Left ventricle myocardium inferior (tissue), 1 donor: ENCODE measurements around the gene DTYMK. TPM values are rescaled to one million over a fixed set of nuclear protein-coding genes. Genes with fewer than 3 reads are reported as not detected.

Experiments
- DNase-seq: peaks from one replicate; pipeline ENCODE4 v3.0.0-alpha.2; 2020
- H3K27ac ChIP-seq: fragments of 200-600 bp; replicated peaks from 2 replicates; pipeline ENCODE4 v1.8.0; 2021
- H3K27me3 ChIP-seq: fragments of 200-600 bp; 2 replicates; pipeline ENCODE4 v1.8.0; 2021; ENCODE audit warnings: low read depth
- H3K36me3 ChIP-seq: fragments of 200-600 bp; 2 replicates; pipeline ENCODE4 v1.8.0; 2021
- H3K4me1 ChIP-seq: fragments of 200-600 bp; 2 replicates; pipeline ENCODE4 v1.8.0; 2021
- H3K4me3 ChIP-seq: fragments of 200-600 bp; 2 replicates; pipeline ENCODE4 v1.8.0; 2021; ENCODE audit warnings: mild to moderate bottlenecking, moderate library complexity
- H3K9me3 ChIP-seq: fragments of 200-600 bp; replicated peaks from 2 replicates; pipeline ENCODE4 v1.8.0; 2021
- intact Hi-C: fragments of 100-400 bp; cut with micrococcal nuclease; formaldehyde crosslinking; loops from one replicate; pipeline ENCODE4 v1.11.0; 2022
- total RNA-seq: library from RNA; stranded (reverse); fragmentation: NEBNext Ultra II Directional; extraction: Animal tissue kit (Norgen Biotek cat#: 25700); gene quantifications from one replicate; pipeline ENCODE4 v1.2.1, GENCODE V29; 2021
- TF ChIP-seq, protein P1 (sequence below): fragments of 200-600 bp; IDR thresholded peaks from 2 replicates; pipeline ENCODE4 v1.8.0; 2021; ENCODE audit warnings: antibody characterized with exemption, mild to moderate bottlenecking, borderline replicate concordance
- donor health status: DM: no; HTN: yes; CAD: no; lungs with severe emphysema.

Gene DTYMK
- total RNA-seq, 1 donor from 2014 or later, result 10.6 TPM

DNA sequence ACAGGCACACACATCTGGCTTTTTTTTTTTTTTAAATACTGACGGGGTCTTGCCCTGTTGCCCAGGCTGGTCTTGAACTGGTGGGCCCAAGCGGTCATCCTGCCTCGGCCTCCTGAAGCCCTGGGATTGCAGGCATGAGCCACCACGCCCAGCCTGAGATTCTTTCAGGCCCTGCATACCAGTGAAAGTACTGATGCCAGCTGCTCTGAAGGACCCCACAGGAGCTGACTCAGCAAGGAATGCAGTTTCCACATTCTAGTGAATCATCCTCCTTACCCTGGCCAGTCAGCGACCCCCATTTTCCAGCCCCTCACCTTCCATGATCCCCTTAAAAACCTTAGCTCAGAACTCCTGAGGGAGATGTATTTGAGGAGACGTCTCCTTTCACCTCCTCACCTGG, 5.8 kb upstream of the DTYMK start:
- Histone ChIP-seq H3K4me3 (no peak overlapping the region), H3K9me3 (no peaks in the 10 kb centered on the region), H3K4me1 (peaks cover 22% of the 10 kb centered on the region), H3K27me3 (no peaks in the 10 kb centered on the region), H3K36me3 (peaks cover 45% of the 10 kb centered on the region), H3K27ac (no peak overlapping the region)
- TF ChIP-seq, protein P1, sequence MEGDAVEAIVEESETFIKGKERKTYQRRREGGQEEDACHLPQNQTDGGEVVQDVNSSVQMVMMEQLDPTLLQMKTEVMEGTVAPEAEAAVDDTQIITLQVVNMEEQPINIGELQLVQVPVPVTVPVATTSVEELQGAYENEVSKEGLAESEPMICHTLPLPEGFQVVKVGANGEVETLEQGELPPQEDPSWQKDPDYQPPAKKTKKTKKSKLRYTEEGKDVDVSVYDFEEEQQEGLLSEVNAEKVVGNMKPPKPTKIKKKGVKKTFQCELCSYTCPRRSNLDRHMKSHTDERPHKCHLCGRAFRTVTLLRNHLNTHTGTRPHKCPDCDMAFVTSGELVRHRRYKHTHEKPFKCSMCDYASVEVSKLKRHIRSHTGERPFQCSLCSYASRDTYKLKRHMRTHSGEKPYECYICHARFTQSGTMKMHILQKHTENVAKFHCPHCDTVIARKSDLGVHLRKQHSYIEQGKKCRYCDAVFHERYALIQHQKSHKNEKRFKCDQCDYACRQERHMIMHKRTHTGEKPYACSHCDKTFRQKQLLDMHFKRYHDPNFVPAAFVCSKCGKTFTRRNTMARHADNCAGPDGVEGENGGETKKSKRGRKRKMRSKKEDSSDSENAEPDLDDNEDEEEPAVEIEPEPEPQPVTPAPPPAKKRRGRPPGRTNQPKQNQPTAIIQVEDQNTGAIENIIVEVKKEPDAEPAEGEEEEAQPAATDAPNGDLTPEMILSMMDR, result no peak
- intact Hi-C loops, result no loop called here
- DNase-seq, result no peak

DNA sequence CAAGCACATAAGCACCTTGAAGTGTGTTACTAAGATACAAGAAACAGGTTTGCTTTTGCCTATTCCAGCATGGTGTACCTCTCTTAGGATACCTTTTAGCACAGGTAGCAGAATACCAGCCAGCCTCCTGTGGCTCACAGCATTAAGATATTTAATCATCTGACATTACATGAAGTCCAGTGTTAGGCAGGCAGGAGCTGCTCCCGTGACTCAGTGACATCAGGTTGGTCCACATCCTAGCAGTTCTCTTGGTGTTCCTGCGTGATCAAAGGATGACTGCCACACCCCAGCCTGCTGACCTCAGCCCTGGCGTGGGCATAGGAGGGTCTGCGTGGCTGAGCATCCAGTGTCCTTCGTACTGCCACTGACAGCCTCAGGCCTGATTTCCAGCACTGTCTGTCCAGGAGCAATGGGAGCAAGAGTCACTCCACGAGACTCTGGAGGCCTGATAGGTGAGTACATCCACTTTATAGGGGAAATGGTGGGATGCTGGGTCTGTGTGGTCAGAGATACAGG, 3.6 kb upstream of the DTYMK start:
- Histone ChIP-seq H3K4me3 (no peak overlapping the region), H3K4me1 (peaks cover 42% of the 10 kb centered on the region), H3K9me3 (no peaks in the 10 kb centered on the region), H3K27ac (no peak overlapping the region), H3K27me3 (no peaks in the 10 kb centered on the region), H3K36me3 (peaks cover 39% of the 10 kb centered on the region)
- TF ChIP-seq, protein P1, result no peak
- intact Hi-C loops, result no loop called here
- no peak for DNase-seq

DNA sequence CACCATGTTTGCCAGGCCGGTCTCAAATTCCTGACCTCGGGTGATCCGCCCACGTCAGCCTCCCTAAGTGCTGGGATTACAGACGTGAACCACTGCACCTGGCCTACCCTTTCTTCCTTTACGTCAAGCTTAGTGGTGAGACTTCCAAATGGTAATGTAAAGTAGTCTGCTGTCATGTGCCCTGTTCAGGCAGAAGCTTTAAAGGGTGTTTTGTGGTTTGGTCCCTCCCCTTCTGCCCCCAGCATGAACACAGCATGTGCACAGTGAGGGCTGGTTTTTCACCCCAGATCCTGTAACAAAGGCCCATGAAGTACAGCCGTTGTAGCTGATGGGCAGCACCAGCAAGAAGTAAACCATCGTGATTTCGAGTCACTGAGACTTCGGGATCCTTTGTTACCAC, 2.7 kb upstream of the DTYMK start:
- Histone ChIP-seq H3K27me3 (no peaks in the 10 kb centered on the region), H3K9me3 (no peaks in the 10 kb centered on the region), H3K36me3 (peaks cover 32% of the 10 kb centered on the region), H3K4me3 (no peak overlapping the region), H3K4me1 (peaks cover 42% of the 10 kb centered on the region), H3K27ac (no peak overlapping the region)
- TF ChIP-seq, protein P1, result no peak
- no peak for DNase-seq
- intact Hi-C loops, result no loop called here

DNA sequence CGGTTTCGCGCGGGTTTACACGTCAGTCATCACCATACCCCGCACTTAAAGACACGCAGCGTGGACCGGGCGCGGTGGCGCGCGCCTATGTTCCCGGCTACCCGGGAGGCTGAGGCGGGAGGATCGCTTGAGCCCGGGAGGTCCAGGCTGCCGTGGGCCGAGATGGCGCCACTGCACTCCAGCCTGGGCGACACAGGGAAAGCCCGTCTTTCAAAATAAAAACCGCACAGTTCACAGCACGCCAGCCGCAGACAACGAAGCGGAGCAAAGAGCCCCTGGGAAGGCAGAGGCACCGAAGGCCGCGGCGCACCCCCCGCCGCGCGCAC, 328 bp downstream of the DTYMK start:
- Histone ChIP-seq H3K4me1 (peaks cover 42% of the 10 kb centered on the region), H3K27me3 (no peaks in the 10 kb centered on the region), H3K4me3 (peak overlapping the region; percentile 100), H3K9me3 (no peaks in the 10 kb centered on the region), H3K36me3 (peaks cover 14% of the 10 kb centered on the region), H3K27ac (peak overlapping the region; percentile 96)
- DNase-seq, result no peak
- intact Hi-C loops, result no loop called here
- TF ChIP-seq, protein P1, result no peak

DNA sequence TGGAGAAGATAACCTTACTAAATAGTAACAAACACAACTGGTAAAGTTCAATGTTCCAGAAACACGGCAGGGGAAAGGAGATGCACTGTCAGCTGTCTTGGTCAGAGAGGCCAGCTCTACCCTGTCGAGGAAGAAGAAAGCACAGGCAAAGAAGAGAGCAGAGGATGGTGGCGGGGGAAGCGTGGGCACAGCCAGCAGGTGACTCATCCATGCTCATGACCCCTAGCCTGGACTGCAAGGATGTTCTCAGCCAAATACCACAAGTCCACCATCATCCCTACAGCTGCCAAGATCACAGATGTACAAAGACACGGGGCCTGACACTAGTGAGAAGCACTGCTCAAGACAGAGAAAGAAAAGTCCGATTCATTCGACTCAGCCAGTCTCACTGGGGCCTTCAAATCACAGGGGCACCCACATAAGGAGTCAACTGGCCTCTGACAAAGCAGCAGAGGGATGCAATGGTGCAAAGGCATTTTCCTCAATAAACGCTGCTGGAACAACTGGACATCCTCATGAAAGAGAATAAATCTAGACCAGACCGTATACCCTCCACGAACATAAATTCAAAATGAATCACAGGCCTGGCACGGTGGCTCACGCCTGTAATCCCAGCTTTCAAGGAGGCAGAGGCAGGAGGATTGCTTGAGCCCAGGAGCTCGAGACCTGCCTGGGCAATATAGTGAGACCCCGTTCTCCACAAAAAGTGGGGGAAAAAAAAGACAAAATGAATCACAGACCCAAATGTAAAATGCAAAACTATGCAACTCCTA, 5.6 kb downstream of the DTYMK start:
- Histone ChIP-seq H3K4me3 (no peak overlapping the region), H3K9me3 (no peaks in the 10 kb centered on the region), H3K4me1 (peaks cover 13% of the 10 kb centered on the region), H3K27ac (no peak overlapping the region), H3K36me3 (peaks cover 26% of the 10 kb centered on the region), H3K27me3 (no peaks in the 10 kb centered on the region)
- intact Hi-C loops, result no loop called here
- DNase-seq, result no peak
- TF ChIP-seq, protein P1, result no peak
